Measurements from ENCODE around the gene HAAO. TPM values are rescaled to one million over a fixed set of nuclear protein-coding genes. Genes with fewer than 3 reads are reported as not detected.
"Not testable (repeated sequence)": the region's sequence is repeated elsewhere in the genome, so short reads cannot be mapped to it uniquely, and the experiment has no call there.

Gene HAAO
- polyA plus RNA-seq, 1 experiment = 3.1 TPM

- ChIA-PET POLR2A (no interaction called here), CTCF (interaction anchor here (1.1 kb wide), 1 partner anchor 25 kb away, joined by 4 read pairs; no protein-coding TSS in a partner anchor)
- no peak for TF ChIP-seq CTCF (IDR thresholded peaks at IDR 0.05; ENCODE audit: low read depth, low read length)
- H3K27ac ChIP-seq (ENCODE audit: low read depth, low read length) = no peak overlapping the region
- no peak overlapping the region for H3K4me3 ChIP-seq (ENCODE audit: low read depth, low read length)
- no peak for DNase-seq (ENCODE audit: low read depth, low spot score)
- peaks cover 3% of the 10 kb centered on the region; the same call in 1 of the 2 replicates for H3K9me3 ChIP-seq (ENCODE audit: control insufficient read depth, insufficient read depth, low read length)
- H3K27me3 ChIP-seq (ENCODE audit: control insufficient read depth, insufficient read depth, low read length) = no peaks in the 10 kb centered on the region
Measured at GRCh38 chr2:42838133-42838532, 45.8 kb upstream of the HAAO start.

- no peak for TF ChIP-seq CTCF (IDR thresholded peaks at IDR 0.05; ENCODE audit: low read depth, low read length)
- POLR2A ChIA-PET = interaction anchor here (0.5 to 2.3 kb wide), 5 partner anchors 9 to 391 kb away, joined by 3 to 19 read pairs (median 3); no protein-coding TSS in a partner anchor
- DNase-seq (ENCODE audit: low read depth, low spot score) = peak; percentile 91
- H3K4me3 ChIP-seq (ENCODE audit: low read depth, low read length) = no peak overlapping the region
- no peaks in the 10 kb centered on the region for H3K27me3 ChIP-seq (ENCODE audit: control insufficient read depth, insufficient read depth, low read length)
- peaks cover 5% of the 10 kb centered on the region; the same call in 1 of the 2 replicates for H3K9me3 ChIP-seq (ENCODE audit: control insufficient read depth, insufficient read depth, low read length)
- H3K27ac ChIP-seq (ENCODE audit: low read depth, low read length) = peak overlapping the region; percentile 87
- CTCF ChIA-PET = interaction anchor here (0.8 to 1.2 kb wide), 4 partner anchors 9 to 649 kb away, joined by 3 to 4 read pairs (median 4); no protein-coding TSS in a partner anchor
Measured at GRCh38 chr2:42835577-42836371, 43.4 kb upstream of the HAAO start.

- Histone ChIP-seq H3K27ac (ENCODE audit: low read depth, low read length) (no peak overlapping the region), H3K9me3 (ENCODE audit: control insufficient read depth, insufficient read depth, low read length) (peaks cover 5% of the 10 kb centered on the region; the same call in 1 of the 2 replicates), H3K4me3 (ENCODE audit: low read depth, low read length) (no peak overlapping the region), H3K27me3 (ENCODE audit: control insufficient read depth, insufficient read depth, low read length) (no peaks in the 10 kb centered on the region)
- no peak for DNase-seq (ENCODE audit: low read depth, low spot score)
- TF ChIP-seq CTCF (IDR thresholded peaks at IDR 0.05; ENCODE audit: low read depth, low read length) = no peak
- CTCF ChIA-PET = interaction anchor here (0.8 kb wide), 1 partner anchor 395 kb away, joined by 3 read pairs; no protein-coding TSS in a partner anchor
- POLR2A ChIA-PET = interaction anchor here (2.3 kb wide), 1 partner anchor 11 kb away, joined by 19 read pairs; no protein-coding TSS in a partner anchor
Measured at GRCh38 chr2:42834161-42834560, 41.8 kb upstream of the HAAO start.

GRCh38 chr2:42832289-42832634 lies 39.9 kb upstream of the HAAO start:
- TF ChIP-seq CTCF (IDR thresholded peaks at IDR 0.05; ENCODE audit: low read depth, low read length) = no peak
- no peak overlapping the region for H3K27ac ChIP-seq (ENCODE audit: low read depth, low read length)
- CTCF ChIA-PET = interaction anchor here (0.9 to 5.7 kb wide), 3 partner anchors 114 to 396 kb away, joined by 5 to 40 read pairs (median 35); no protein-coding TSS in a partner anchor
- DNase-seq (ENCODE audit: low read depth, low spot score) = no peak
- no peaks in the 10 kb centered on the region for H3K27me3 ChIP-seq (ENCODE audit: control insufficient read depth, insufficient read depth, low read length)
- no peak overlapping the region for H3K4me3 ChIP-seq (ENCODE audit: low read depth, low read length)
- peaks cover 2% of the 10 kb centered on the region; the same call in 1 of the 2 replicates for H3K9me3 ChIP-seq (ENCODE audit: control insufficient read depth, insufficient read depth, low read length)
- POLR2A ChIA-PET = no interaction called here

GRCh38 chr2:42831575-42832288 lies 39.3 kb upstream of the HAAO start:
- POLR2A ChIA-PET; H3K4me3 ChIP-seq (ENCODE audit: low read depth, low read length); H3K27me3 ChIP-seq (ENCODE audit: control insufficient read depth, insufficient read depth, low read length); DNase-seq (ENCODE audit: low read depth, low spot score); H3K9me3 ChIP-seq (ENCODE audit: control insufficient read depth, insufficient read depth, low read length); H3K27ac ChIP-seq (ENCODE audit: low read depth, low read length): not testable (repeated sequence)
- CTCF ChIA-PET = interaction anchor here (1.0 to 6.4 kb wide), 5 partner anchors 114 to 710 kb away, joined by 3 to 49 read pairs (median 35); no protein-coding TSS in a partner anchor

Data from AG04450 (cell line).